ENCODE results near the gene PCYT2. TPM values are rescaled to one million over a fixed set of nuclear protein-coding genes. Genes with fewer than 3 reads are reported as not detected.
A peak's percentile ranks its signal among the peaks of the same experiment; 100 is the strongest.

The PCYT2 gene
- total RNA-seq, 2 donors from 2014 or later = 23.3 to 26.1 TPM

DNA sequence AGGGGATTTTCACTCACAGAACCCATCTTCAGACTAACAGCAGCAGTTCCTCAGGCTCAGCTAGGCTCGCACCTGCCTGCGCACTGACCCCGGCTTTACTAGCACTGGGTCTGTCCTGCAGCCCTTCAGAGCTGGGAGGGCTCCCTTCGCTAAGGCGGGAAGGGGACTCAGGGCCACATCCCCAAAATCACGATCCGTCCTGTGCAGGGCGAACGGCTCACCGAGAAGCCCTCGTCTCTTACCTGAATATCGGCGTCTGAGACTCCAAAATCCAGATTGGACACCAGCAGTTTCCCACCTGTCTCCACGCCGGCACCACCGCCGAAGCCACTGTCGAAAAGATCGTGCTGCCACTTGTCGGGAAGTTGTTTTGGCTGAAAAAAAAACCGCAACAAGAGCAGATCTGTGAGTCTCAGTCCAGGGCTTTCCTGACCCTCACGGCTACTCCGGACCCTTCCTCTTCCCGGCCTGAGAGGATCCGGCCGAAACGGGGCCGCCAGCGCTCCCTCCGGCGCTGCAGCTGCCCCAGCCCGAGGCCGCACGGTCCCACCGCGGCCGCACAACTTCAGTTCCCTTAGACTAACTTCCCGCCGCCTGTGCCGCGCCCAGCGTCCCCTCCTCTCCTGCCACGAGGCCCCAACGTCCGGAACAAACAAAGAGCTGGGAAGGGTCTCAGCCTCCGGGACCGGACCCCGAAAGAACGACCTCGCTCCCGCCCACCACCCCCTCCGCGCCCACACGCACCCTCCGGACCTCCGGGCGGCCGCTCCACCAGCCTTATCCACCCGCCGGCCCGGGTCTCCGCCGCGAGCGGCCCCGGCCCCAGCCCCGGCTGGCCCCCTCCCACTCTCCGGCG is 20.5 kb downstream of the PCYT2 start:
- Histone ChIP-seq H3K4me3 (peak overlapping the region; percentile 99), H3K9me3 (no peaks in the 10 kb centered on the region), H3K27ac (peak overlapping the region; percentile 82 to 90), H3K4me1 (peaks cover 0 to 26% of the 10 kb centered on the region in 2 donors), H3K27me3 (no peaks in the 10 kb centered on the region), H3K36me3 (peaks cover 56% of the 10 kb centered on the region)
- DNase-seq (ENCODE audit: low spot score) = no peak
- TF ChIP-seq, protein P1, sequence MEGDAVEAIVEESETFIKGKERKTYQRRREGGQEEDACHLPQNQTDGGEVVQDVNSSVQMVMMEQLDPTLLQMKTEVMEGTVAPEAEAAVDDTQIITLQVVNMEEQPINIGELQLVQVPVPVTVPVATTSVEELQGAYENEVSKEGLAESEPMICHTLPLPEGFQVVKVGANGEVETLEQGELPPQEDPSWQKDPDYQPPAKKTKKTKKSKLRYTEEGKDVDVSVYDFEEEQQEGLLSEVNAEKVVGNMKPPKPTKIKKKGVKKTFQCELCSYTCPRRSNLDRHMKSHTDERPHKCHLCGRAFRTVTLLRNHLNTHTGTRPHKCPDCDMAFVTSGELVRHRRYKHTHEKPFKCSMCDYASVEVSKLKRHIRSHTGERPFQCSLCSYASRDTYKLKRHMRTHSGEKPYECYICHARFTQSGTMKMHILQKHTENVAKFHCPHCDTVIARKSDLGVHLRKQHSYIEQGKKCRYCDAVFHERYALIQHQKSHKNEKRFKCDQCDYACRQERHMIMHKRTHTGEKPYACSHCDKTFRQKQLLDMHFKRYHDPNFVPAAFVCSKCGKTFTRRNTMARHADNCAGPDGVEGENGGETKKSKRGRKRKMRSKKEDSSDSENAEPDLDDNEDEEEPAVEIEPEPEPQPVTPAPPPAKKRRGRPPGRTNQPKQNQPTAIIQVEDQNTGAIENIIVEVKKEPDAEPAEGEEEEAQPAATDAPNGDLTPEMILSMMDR (IDR thresholded peaks at IDR 0.05) = no peak

DNA sequence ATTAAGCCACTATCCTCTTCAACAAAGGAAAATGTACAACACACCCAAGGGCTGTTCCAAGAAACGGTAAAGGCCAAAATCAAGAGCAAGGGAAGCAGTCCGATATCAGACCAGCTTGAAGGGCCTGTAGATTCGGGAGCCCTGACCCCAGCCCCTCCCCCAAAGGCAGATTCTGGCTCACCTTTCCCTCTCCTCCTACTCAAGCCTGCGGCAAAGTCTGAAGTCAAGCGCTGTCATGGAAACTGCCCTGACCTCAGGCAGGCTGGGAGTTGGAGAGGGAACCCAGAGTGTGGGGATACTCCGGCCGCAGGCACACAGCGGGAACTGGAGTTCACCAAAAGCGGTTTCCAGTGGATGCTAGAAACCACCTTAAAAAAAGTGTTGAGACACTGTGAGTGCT is 21.6 kb downstream of the PCYT2 start:
- Histone ChIP-seq H3K4me3 (no peak overlapping the region), H3K9me3 (no peaks in the 10 kb centered on the region), H3K4me1 (peaks cover 0 to 29% of the 10 kb centered on the region in 2 donors), H3K27ac (no peak overlapping the region), H3K36me3 (peaks cover 54% of the 10 kb centered on the region), H3K27me3 (no peaks in the 10 kb centered on the region)
- no peak for DNase-seq (ENCODE audit: low spot score)
- TF ChIP-seq, protein P1 (IDR thresholded peaks at IDR 0.05) = no peak

- H3K4me3 ChIP-seq = no peak overlapping the region
- no peaks in the 10 kb centered on the region for H3K9me3 ChIP-seq
- peaks cover 50% of the 10 kb centered on the region for H3K36me3 ChIP-seq
- TF ChIP-seq, protein P1 (IDR thresholded peaks at IDR 0.05) = no peak
- no peaks in the 10 kb centered on the region for H3K27me3 ChIP-seq
- peaks cover 0 to 33% of the 10 kb centered on the region in 2 donors for H3K4me1 ChIP-seq
- no peak overlapping the region for H3K27ac ChIP-seq
- no peak for DNase-seq (ENCODE audit: low spot score)
Observed at GRCh38 chr17:81888988-81889595, 22.1 kb downstream of the PCYT2 start.

- peaks cover 48% of the 10 kb centered on the region for H3K36me3 ChIP-seq
- H3K4me3 ChIP-seq = no peak overlapping the region
- no peak for DNase-seq (ENCODE audit: low spot score)
- TF ChIP-seq, protein P1 (IDR thresholded peaks at IDR 0.05) = no peak
- no peak overlapping the region for H3K27ac ChIP-seq
- H3K4me1 ChIP-seq = peaks cover 0 to 33% of the 10 kb centered on the region in 2 donors
- no peaks in the 10 kb centered on the region for H3K27me3 ChIP-seq
- no peaks in the 10 kb centered on the region for H3K9me3 ChIP-seq
Observed at GRCh38 chr17:81888105-81888987, 22.9 kb downstream of the PCYT2 start.

DNA sequence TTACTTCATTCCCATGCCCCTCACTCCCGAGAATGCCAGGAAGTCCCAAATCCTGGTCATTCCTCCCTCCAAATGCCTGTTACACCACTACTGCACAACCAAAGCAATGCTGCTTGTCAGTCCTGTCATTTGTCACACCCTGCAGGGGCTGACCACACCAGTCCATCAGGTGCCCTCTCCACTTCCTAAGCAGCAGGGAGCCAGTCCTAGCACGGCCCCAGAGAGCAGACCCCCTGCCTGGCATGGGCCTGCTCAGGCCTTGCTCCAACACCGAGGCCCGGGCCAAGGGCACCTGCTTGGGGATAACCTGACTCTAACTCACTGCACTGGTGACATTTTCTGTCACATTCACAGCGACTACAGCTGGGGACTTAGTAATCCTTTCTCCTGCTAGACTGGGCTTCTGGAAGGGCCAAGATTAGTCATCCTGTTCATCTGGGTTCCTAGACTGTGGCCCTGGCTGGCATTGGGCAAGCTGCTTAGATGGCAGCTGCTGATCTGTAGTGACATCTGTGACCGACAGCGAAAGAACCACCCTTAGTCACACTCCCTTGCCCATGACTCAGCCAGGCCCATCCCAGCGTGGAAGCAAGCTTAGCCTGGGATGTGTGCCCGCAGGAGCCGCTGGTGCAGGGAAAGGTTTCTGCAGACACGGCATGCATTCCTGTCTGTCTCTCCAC is 25.2 kb downstream of the PCYT2 start:
- H3K9me3 ChIP-seq = no peaks in the 10 kb centered on the region
- H3K27ac ChIP-seq = no peak overlapping the region
- no peak overlapping the region for H3K4me3 ChIP-seq
- peaks cover 0 to 21% of the 10 kb centered on the region in 2 donors for H3K4me1 ChIP-seq
- TF ChIP-seq, protein P1 (IDR thresholded peaks at IDR 0.05) = no peak
- H3K36me3 ChIP-seq = peaks cover 50% of the 10 kb centered on the region
- H3K27me3 ChIP-seq = no peaks in the 10 kb centered on the region
- no peak for DNase-seq (ENCODE audit: low spot score)
